K562 (cell line): ENCODE results near the gene NAGPA. TPM values are rescaled to one million over a fixed set of nuclear protein-coding genes. Genes with fewer than 3 reads are reported as not detected.

Source experiments
- ATAC-seq: fragments of 200-7000 bp; cut with Tn5 transposase; 3 replicates; pipeline ENCODE4 v1.9.1; 2020; ENCODE audit warnings: moderate library complexity
- BruUV-seq: library from RNA; stranded (reverse); fragments of 400-500 nt; replicated peaks from 2 replicates; lab custom pipeline; 2021; lab: Mats Ljungman, UMichigan
- CTCF ChIA-PET: fragments of 300-600 bp; formaldehyde crosslinking; extraction: SDS; loops from one replicate; lab custom pipeline; 2021; ENCODE audit warnings: low intra/inter-chr PET ratio; lab: Yijun Ruan, JAX
- POLR2A ChIA-PET: fragments of 300-600, 350-650 bp; sonication (Branson Sonifier 250); formaldehyde crosslinking; extraction: SDS; loops from one replicate; lab custom pipeline; 2021; ENCODE audit warnings: antibody characterized with exemption, inconsistent platforms; lab: Yijun Ruan, JAX
- DNase-seq, 4 experiments: peaks; one replicate each; pipeline versions ENCODE4 v3.0.0 to v3.0.0-alpha.2; 2011 to 2018; ENCODE audit warnings: low spot score in 3 of 4, mixed read lengths in 3 of 4; ENCODE audit errors: extremely low read depth in 1 of 4
- FAIRE-seq: peaks from 2 replicates; lab custom pipeline; 2011; peaks lifted over from hg19 to GRCh38; lab: Jason Lieb, UNC
- H2AFZ ChIP-seq: 2 replicates; pipeline ENCODE4 v1.6.0; 2011; ENCODE audit warnings: low read depth, low read length, control low read depth, inconsistent platforms
- H3K27ac ChIP-seq: fragments of 200-600 bp; 3 replicates; pipeline ENCODE4 v1.8.0; 2011; ENCODE audit warnings: low read depth, mild to moderate bottlenecking, control low read depth, inconsistent platforms, low read length, moderate library complexity, mixed read lengths; ENCODE audit errors: extremely low read depth
- H3K27me3 ChIP-seq, 2 experiments: fragments of 300-600 bp in 1 of 2; 2 replicates in 1 of 2; 3 replicates in 1 of 2; pipeline versions ENCODE4 v1.6.0 to v1.8.0; 2011; ENCODE audit warnings: inconsistent platforms in 2 of 2, low read length in 2 of 2, mild to moderate bottlenecking in 1 of 2, mixed read lengths in 1 of 2, moderate library complexity in 1 of 2; ENCODE audit not compliant: control insufficient read depth in 2 of 2, insufficient read depth in 2 of 2
- H3K36me3 ChIP-seq: fragments of 300-600 bp; 3 replicates; pipeline ENCODE4 v1.8.0; 2011; ENCODE audit warnings: mild to moderate bottlenecking, low read length, inconsistent platforms; ENCODE audit not compliant: control insufficient read depth, insufficient read depth
- H3K4me1 ChIP-seq, 2 experiments: fragments of 200-600 bp in 1 of 2; replicated peaks in 1 of 2; 2 replicates in 1 of 2; 3 replicates in 1 of 2; pipeline versions ENCODE4 v1.5.1 to v1.8.0; 2011; ENCODE audit warnings: inconsistent platforms in 2 of 2, low read length in 2 of 2, mild to moderate bottlenecking in 1 of 2, mixed read lengths in 1 of 2, moderate library complexity in 1 of 2; ENCODE audit not compliant: control insufficient read depth in 2 of 2, insufficient read depth in 2 of 2
- H3K4me2 ChIP-seq: 2 replicates; pipeline ENCODE4 v1.6.1; 2011; ENCODE audit warnings: low read length, control low read depth, inconsistent platforms, mixed read lengths; ENCODE audit not compliant: insufficient read depth
- H3K4me3 ChIP-seq: fragments of 200-600 bp; sonication (generic), shearing (Covaris generic); 2 replicates; pipeline ENCODE4 v1.5.1; 2016; ENCODE audit warnings: control low read depth, inconsistent platforms
- H3K79me2 ChIP-seq: fragments of 200-600 bp; 3 replicates; pipeline ENCODE4 v1.8.0; 2011; ENCODE audit warnings: low read length, inconsistent platforms; ENCODE audit not compliant: control insufficient read depth, insufficient read depth
- H3K9ac ChIP-seq, 2 experiments: 2 replicates each; pipeline versions ENCODE4 v1.6.0 to v1.6.1; 2011; ENCODE audit warnings: low read depth in 2 of 2, low read length in 2 of 2, control low read depth in 1 of 2, inconsistent platforms in 1 of 2, mild to moderate bottlenecking in 1 of 2, mixed read lengths in 1 of 2; ENCODE audit not compliant: insufficient read depth in 1 of 2
- H3K9me1 ChIP-seq: one replicate; pipeline ENCODE4 v1.6.0; 2011; ENCODE audit warnings: inconsistent platforms, mild to moderate bottlenecking, low read length, moderate library complexity; ENCODE audit not compliant: control insufficient read depth, insufficient read depth
- H3K9me3 ChIP-seq: replicated peaks from 2 replicates; pipeline ENCODE4 v1.5.1; 2011; ENCODE audit warnings: low read depth, low read length, inconsistent platforms; ENCODE audit not compliant: control insufficient read depth, insufficient read depth
- H4K20me1 ChIP-seq: replicated peaks from 2 replicates; pipeline ENCODE4 v1.6.1; 2011; ENCODE audit warnings: low read length, inconsistent platforms, mixed read lengths; ENCODE audit not compliant: control insufficient read depth, insufficient read depth
- NCOA4 ChIP-seq: fragments of 450-650 bp; IDR thresholded peaks from 2 replicates; pipeline ENCODE4 v1.6.1; 2018; ENCODE audit warnings: mild to moderate bottlenecking; ENCODE audit not compliant: partially characterized antibody
- NFATC3 ChIP-seq: fragments of 450-650 bp; IDR thresholded peaks from 2 replicates; pipeline ENCODE4 v1.6.1; 2017; ENCODE audit warnings: mild to moderate bottlenecking
- PURB ChIP-seq: sonication (generic); formaldehyde crosslinking; IDR thresholded peaks from 2 replicates; pipeline ENCODE4 v1.9.0; 2021; ENCODE audit warnings: low read depth, mild to moderate bottlenecking, missing genetic modification reagents
- RB1 ChIP-seq: fragments of 450-650 bp; IDR thresholded peaks from 2 replicates; pipeline ENCODE4 v1.6.1; 2017; ENCODE audit warnings: low read depth, mild to moderate bottlenecking
- SMAD3 ChIP-seq: fragments of 450-650 bp; formaldehyde crosslinking; conservative IDR thresholded peaks from 2 replicates; pipeline ENCODE4 v1.4.0; 2020; ENCODE audit warnings: mild to moderate bottlenecking
- SRF ChIP-seq, 2 experiments: fragments of 250-450, 450-650 bp in 1 of 2; sonication (Bioruptor Pico) in 1 of 2; sonication (generic) in 1 of 2; formaldehyde crosslinking; IDR thresholded peaks; 2 replicates each; pipeline versions ENCODE4 v1.5.0 to v1.5.1; 2020 to 2022; ENCODE audit warnings: mild to moderate bottlenecking in 1 of 2, missing genetic modification reagents in 1 of 2
- TRIM28 ChIP-seq: fragments of 450-650 bp; IDR thresholded peaks from 2 replicates; pipeline ENCODE4 v1.6.1; 2017
- ZNF133 ChIP-seq: fragments of 250-450 bp; sonication (Bioruptor Pico); IDR thresholded peaks from 2 replicates; pipeline ENCODE4 v1.4.0; 2020; ENCODE audit warnings: mild to moderate bottlenecking
- WGBS: fragments of 100-300 bp; shearing (Covaris generic); methylation state at CpG from one replicate; pipeline ENCODE4 v1.1.6; 2016; ENCODE audit warnings: low coverage, mixed read lengths; ENCODE audit not compliant: insufficient coverage; ENCODE audit errors: missing lambda C conversion rate; 5-methylcytosine and 5-hydroxymethylcytosine counted together
- in situ Hi-C: fragments of 300-500 bp; cut with MboI; formaldehyde crosslinking; loops from 4 replicates; pipeline ENCODE4 v1.15.0; 2018; ENCODE audit warnings: inconsistent platforms, mixed read lengths
- intact Hi-C: fragments of 100-400 bp; cut with micrococcal nuclease; formaldehyde crosslinking; loops from 2 replicates; pipeline ENCODE4 v1.14.2; 2022
- polyA plus RNA-seq, 8 experiments: library from polyadenylated mRNA; depleted of rRNA in 4 of 8; stranded (reverse) in 5 of 8; unstranded in 3 of 8; fragments of >200 nt; fragmentation: Nextera tagmentation in 2 of 8; fragmentation: Illumina TruSeq in 1 of 8; extraction: Ambion mirVana in 2 of 8; extraction: Trizol in 1 of 8; gene quantifications; 2 replicates each; pipeline versions ENCODE4 v1.2.1 to v1.2.3, GENCODE V29; 2011 to 2014; ENCODE audit warnings: inconsistent platforms in 1 of 8, missing spikeins in 1 of 8
- total RNA-seq, 7 experiments: library from RNA; depleted of rRNA in 6 of 7; stranded (reverse); fragments of >200 nt in 6 of 7; fragmentation: Illumina TruSeq in 2 of 7; extraction: Trizol in 2 of 7; gene quantifications; 2 replicates each; pipeline versions ENCODE4 v1.2.1 to v1.2.3, GENCODE V29; 2011 to 2021; ENCODE audit warnings: low replicate concordance in 1 of 7

NAGPA gene
- total and polyA plus RNA-seq, 9 of the 15 experiments (the other 6 are each of a cell fraction or from before 2014, with no cell fraction given) = 0.15 to 12.7 (median 4.6) TPM

DNA sequence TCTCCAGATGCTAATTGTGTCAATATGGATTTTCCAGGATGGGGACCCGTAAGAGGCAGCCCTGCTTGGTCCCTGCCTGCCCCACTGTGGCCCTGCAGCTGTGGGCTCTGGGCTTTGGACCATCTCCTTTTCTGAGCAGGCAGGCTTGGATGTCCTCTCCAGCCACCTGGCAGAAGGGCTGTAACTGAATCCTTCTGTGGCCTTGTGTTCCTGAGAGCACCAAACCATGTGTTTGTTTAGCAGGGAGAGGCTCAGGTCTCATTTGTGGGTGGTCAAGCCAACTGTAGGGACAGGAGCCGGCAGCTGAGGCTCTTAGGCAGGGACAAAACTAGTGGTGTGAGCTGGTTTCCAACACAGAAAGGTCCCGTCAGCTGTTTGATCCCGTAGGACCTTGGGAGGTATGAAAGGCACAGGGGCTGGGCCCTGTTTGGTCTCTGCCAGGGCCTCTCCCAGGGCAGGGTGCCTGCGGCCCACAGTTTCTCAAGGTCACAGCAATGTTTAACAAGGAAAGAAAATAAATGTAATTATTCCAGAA is 57.1 kb downstream of the NAGPA start:
- no peak overlapping the region for H3K27ac ChIP-seq
- ATAC-seq (no peak), DNase-seq (no peak), FAIRE-seq (no peak)
- WGBS = 21% methylated on average over 5 of the region's 5 CpGs
- ChIA-PET POLR2A (no interaction called here), CTCF (no interaction called here)
- H3K9me1 ChIP-seq = no peaks in the 10 kb centered on the region
- no peak overlapping the region for H3K4me3 ChIP-seq
- TF ChIP-seq NFATC3 (no peak), SMAD3 (CRISPR knock-in tag) (no peak), TRIM28 (no peak), SRF (CRISPR knock-in tag; IDR thresholded peaks at IDR 0.05) (no peak), RB1 (no peak), NCOA4 (no peak), PURB (CRISPR knock-in tag) (no peak), ZNF133 (CRISPR knock-in tag) (no peak)
- H3K79me2 ChIP-seq = no peaks in the 10 kb centered on the region
- peaks cover 0 to 8% of the 10 kb centered on the region in 2 experiments; a peak in 3 of 5 replicates for H3K4me1 ChIP-seq
- no peak overlapping the region for H3K9ac ChIP-seq
- H3K4me2 ChIP-seq = no peak overlapping the region
- peaks cover 15 to 28% of the 10 kb centered on the region in 2 experiments; a peak in 3 of 5 replicates for H3K27me3 ChIP-seq
- 0 out of 2 replicates have a peak, but pooled peaks cover 7% of the 10 kb centered on the region for H4K20me1 ChIP-seq
- no peak overlapping the region for H2AFZ ChIP-seq
- BruUV-seq = no TSS peak
- no peaks in the 10 kb centered on the region for H3K9me3 ChIP-seq
- in situ Hi-C loops = no loop called here
- intact Hi-C loops = no loop called here
- H3K36me3 ChIP-seq = no peaks in the 10 kb centered on the region
